Vagina (tissue), 2 donors: ENCODE data around the gene FNDC3A.

ENCODE experiments used
- CTCF ChIP-seq, 3 experiments: fragments of 450-650 bp in 2 of 3; fragments of 200-600 bp in 1 of 3; sonication (generic) in 1 of 3; IDR thresholded peaks; one replicate each; pipeline ENCODE4 v1.5.1; 2017 to 2019; ENCODE audit warnings: antibody characterized with exemption in 3 of 3, mild to moderate bottlenecking in 2 of 3, moderate library complexity in 2 of 3
- POLR2A ChIP-seq, 2 donors: fragments of 450-650 bp; IDR thresholded peaks; one replicate each; pipeline ENCODE4 v1.6.1; 2017; ENCODE audit warnings: antibody characterized with exemption in 2 of 2, mild to moderate bottlenecking in 2 of 2, moderate library complexity in 2 of 2
- POLR2AphosphoS5 ChIP-seq, 2 donors: sonication (generic); formaldehyde crosslinking; IDR thresholded peaks; one replicate each; pipeline ENCODE4 v1.9.0; 2017; ENCODE audit warnings: antibody characterized with exemption in 2 of 2, mild to moderate bottlenecking in 2 of 2, low read depth in 1 of 2; ENCODE audit not compliant: insufficient read depth in 1 of 2

- no peak for TF ChIP-seq CTCF (IDR thresholded peaks at IDR 0.05)
- TF ChIP-seq POLR2A (IDR thresholded peaks at IDR 0.05) = no peak
- no peak for TF ChIP-seq POLR2AphosphoS5 (IDR thresholded peaks at IDR 0.05; ENCODE audit: insufficient read depth in 1 of 2, low read depth in 1 of 2)
Observed at GRCh38 chr13:49021953-49022352, 46.2 kb downstream of the FNDC3A start.
